ENCODE results near the gene REXO5.

REXO5 gene

DNA sequence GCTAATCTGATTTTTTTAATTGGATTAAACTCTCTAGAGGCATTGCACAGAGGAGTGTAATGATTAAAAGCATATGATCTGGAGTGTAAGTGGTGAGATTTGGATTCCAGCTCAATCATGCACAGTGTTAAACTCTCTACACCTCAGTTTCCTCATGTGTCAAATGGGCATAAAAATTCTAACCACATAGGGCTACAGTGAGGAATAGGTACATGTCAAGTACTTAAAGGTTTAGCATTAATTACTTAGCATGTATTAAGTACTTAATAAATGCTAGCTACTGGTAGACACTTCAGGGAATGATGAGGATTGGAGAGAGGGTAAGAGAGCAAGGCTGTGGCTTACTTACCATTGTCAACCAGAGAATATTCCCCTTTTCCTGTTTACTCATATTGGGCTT is 17.2 kb upstream of the REXO5 start:
- Histone ChIP-seq H3K4me3 (ENCODE audit: low read depth, low read length) (no peak overlapping the region), H3K27me3 (no peaks in the 10 kb centered on the region), H3K4me1 (no peaks in the 10 kb centered on the region), H3K36me3 (no peaks in the 10 kb centered on the region), H3K9me3 (no peaks in the 10 kb centered on the region)
- TF ChIP-seq, protein P1, sequence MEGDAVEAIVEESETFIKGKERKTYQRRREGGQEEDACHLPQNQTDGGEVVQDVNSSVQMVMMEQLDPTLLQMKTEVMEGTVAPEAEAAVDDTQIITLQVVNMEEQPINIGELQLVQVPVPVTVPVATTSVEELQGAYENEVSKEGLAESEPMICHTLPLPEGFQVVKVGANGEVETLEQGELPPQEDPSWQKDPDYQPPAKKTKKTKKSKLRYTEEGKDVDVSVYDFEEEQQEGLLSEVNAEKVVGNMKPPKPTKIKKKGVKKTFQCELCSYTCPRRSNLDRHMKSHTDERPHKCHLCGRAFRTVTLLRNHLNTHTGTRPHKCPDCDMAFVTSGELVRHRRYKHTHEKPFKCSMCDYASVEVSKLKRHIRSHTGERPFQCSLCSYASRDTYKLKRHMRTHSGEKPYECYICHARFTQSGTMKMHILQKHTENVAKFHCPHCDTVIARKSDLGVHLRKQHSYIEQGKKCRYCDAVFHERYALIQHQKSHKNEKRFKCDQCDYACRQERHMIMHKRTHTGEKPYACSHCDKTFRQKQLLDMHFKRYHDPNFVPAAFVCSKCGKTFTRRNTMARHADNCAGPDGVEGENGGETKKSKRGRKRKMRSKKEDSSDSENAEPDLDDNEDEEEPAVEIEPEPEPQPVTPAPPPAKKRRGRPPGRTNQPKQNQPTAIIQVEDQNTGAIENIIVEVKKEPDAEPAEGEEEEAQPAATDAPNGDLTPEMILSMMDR (IDR thresholded peaks at IDR 0.05; ENCODE audit: low read depth, low read length): no peak
- no peak for DNase-seq

DNA sequence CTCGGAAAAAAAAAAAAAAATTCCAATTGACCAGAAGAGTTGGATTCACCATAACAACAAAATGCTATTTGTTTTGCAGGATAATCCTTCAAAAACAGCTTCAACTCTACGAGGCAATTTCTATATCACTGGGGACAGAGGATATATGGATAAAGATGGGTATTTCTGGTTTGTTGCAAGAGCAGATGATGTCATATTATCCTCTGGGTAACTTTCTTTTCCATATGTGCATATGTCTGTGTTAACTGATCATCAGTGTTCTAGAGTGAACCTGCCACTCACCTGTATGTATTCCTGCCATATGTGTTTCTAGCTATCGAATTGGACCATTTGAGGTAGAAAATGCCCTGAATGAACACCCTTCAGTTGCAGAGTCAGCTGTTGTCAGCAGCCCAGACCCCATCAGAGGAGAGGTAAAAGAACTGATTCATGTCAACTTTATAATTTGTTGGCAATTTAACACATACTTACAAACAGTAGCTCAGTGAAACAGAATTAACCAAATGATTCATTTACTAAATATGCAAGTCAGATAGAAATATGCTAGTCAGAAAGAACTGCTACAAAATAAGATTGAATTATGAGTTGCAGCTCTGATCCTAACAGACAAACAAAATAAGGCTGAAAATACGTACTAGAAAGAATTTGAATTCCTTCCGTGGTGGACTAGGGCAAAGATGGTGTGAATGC is 14.3 kb upstream of the REXO5 start:
- H3K27me3 ChIP-seq: no peaks in the 10 kb centered on the region
- no peaks in the 10 kb centered on the region for H3K4me1 ChIP-seq
- H3K9me3 ChIP-seq: no peaks in the 10 kb centered on the region
- TF ChIP-seq, protein P1 (IDR thresholded peaks at IDR 0.05; ENCODE audit: low read depth, low read length): no peak
- H3K4me3 ChIP-seq (ENCODE audit: low read depth, low read length): no peak overlapping the region
- no peaks in the 10 kb centered on the region for H3K36me3 ChIP-seq
- DNase-seq: no peak

DNA sequence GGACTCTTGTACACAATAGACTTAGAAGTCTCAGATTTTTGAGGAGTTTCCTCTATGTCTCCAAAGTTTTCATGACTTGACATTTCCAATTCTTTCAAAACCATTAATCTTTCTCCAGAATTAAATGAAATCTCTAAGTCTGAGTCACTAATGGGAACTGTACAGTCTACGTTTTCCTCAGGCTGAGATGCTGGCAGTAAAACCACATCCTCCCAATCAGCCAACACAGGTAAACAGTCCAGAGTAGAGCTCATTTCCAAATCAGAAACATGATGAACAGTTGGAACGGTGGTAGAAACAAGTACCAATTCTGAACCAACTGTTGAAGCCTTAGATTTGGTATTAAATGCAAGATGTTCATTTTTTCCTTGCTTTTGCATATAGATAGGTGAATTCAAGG is 8.0 kb upstream of the REXO5 start:
- TF ChIP-seq, protein P1 (IDR thresholded peaks at IDR 0.05; ENCODE audit: low read depth, low read length): no peak
- Histone ChIP-seq H3K27me3 (no peaks in the 10 kb centered on the region), H3K4me3 (ENCODE audit: low read depth, low read length) (no peak overlapping the region), H3K36me3 (peaks cover 4% of the 10 kb centered on the region), H3K4me1 (no peaks in the 10 kb centered on the region), H3K9me3 (no peaks in the 10 kb centered on the region)
- no peak for DNase-seq

DNA sequence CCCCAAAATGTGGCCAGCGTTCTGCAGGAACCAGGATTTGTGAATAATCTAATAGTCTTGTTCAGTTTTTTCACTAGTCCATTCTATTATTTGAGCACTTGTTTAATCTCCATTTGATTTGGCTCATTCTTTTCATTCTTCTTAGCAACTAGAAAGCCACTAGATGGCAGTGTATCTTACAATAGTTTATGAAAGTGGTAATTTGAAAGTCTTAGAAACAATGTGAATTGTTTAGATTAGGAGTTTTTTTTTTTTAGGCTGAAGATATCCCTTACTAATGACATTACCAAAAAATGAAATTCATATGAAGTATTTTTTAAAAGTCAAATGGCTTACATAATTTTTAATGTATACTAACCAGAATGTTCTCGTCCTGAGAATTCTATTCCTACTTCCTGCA is 6.7 kb upstream of the REXO5 start:
- TF ChIP-seq, protein P1 (IDR thresholded peaks at IDR 0.05; ENCODE audit: low read depth, low read length): peak; percentile 57
- Histone ChIP-seq H3K27me3 (no peaks in the 10 kb centered on the region), H3K36me3 (peaks cover 4% of the 10 kb centered on the region), H3K4me1 (no peaks in the 10 kb centered on the region), H3K4me3 (ENCODE audit: low read depth, low read length) (no peak overlapping the region), H3K9me3 (no peaks in the 10 kb centered on the region)
- DNase-seq: no peak

DNA sequence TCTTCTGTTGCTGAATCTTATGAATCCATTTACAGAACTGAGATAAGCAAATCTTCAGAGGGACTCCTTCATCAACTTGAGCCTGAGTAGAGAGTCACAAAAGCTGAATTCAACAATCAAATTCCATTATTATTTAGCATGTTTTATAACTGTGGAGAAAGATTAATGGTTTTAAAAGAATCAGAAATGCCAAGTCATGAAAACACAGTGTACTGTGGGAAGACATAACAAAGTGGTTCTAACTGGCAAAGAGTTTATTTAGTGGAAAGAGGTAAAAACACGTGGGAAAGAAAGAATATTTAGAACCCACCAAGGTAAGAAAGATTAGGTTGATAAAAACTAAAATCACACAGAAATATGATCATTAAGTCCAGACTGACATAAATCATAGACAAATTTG is 5.0 kb upstream of the REXO5 start:
- DNase-seq: no peak
- peaks cover 4% of the 10 kb centered on the region for H3K36me3 ChIP-seq
- H3K27me3 ChIP-seq: no peaks in the 10 kb centered on the region
- TF ChIP-seq, protein P1 (IDR thresholded peaks at IDR 0.05; ENCODE audit: low read depth, low read length): no peak
- H3K4me3 ChIP-seq (ENCODE audit: low read depth, low read length): no peak overlapping the region
- H3K9me3 ChIP-seq: no peaks in the 10 kb centered on the region
- no peaks in the 10 kb centered on the region for H3K4me1 ChIP-seq

DNA sequence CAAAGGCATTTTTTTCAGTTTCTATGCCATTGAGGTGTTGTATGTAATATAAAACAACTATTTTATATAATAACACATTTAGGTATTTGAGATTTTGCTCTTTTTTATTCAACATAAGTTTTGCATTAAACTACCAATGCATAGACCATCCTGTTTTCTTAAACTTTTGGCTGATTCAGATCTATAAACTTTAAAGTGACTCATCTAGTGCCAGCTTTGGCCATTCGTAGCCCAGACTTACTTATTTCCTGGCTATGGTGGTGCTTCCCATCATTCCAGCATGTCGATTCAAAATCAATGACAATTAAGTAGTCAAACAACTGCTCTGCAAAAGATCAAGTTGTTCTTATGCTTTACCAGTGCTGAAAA is 3.2 kb upstream of the REXO5 start:
- H3K36me3 ChIP-seq: no peaks in the 10 kb centered on the region; the same call in 1 of the 2 replicates
- no peaks in the 10 kb centered on the region for H3K9me3 ChIP-seq
- no peaks in the 10 kb centered on the region for H3K4me1 ChIP-seq
- DNase-seq: no peak
- H3K4me3 ChIP-seq (ENCODE audit: low read depth, low read length): no peak overlapping the region
- TF ChIP-seq, protein P1 (IDR thresholded peaks at IDR 0.05; ENCODE audit: low read depth, low read length): no peak
- no peaks in the 10 kb centered on the region for H3K27me3 ChIP-seq
